CD4-positive, alpha-beta T cell treated with Interleukin-6 at 100 ng/mL for 8 hours (primary cell): ENCODE data around the gene PAPOLB.
A peak's percentile ranks its signal among the peaks of the same experiment; 100 is the strongest.

Experiments used
- DNase-seq: peaks from one replicate; pipeline ENCODE4 v3.0.0-alpha.2; 2020; ENCODE audit warnings: mixed read lengths, low spot score

PAPOLB gene

DNA sequence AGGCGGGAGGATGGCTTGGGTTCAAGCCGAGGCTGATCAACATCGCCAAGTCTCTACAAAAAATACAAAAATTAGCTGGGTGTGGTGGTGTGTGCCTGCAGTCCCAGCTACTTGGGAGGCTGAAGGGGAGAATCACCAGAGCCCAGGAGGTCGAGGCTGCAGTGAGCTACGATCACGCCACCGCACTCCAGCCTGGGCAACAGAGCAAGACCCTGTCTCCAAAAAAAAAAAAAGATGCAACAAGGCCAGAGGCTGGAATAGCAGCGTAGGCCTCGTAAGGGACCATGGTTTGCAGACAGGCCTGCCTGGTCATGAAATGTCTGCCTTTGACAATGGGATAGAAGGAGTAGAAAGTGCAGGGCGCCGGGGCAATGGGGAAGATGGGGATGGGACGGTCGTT lies 20.0 kb downstream of the PAPOLB start:
- no peak for DNase-seq

- no peak for DNase-seq
Observed at GRCh38 chr7:4841007-4841784, 20.6 kb downstream of the PAPOLB start.

DNA sequence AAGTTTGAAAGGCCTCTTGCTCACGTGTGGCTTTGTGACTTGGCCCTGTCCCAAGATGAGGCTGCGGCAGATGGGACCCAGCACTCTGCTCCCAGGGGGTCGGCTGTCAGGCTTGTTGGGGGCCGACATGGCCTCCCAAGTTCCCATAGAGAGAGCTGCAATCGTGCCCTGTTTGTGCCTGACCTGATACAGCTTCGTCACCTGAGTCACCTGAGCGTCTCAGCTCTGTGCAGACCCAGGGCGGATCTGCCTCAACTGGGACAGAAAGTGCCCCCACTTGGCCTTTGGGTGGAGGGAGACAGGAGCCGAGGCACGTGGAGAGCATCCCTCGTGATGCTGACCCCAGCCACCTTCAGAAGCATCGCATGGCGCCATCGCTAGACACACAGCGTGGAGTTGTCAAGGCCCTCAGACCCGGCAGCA lies 21.7 kb downstream of the PAPOLB start:
- DNase-seq = no peak

DNA sequence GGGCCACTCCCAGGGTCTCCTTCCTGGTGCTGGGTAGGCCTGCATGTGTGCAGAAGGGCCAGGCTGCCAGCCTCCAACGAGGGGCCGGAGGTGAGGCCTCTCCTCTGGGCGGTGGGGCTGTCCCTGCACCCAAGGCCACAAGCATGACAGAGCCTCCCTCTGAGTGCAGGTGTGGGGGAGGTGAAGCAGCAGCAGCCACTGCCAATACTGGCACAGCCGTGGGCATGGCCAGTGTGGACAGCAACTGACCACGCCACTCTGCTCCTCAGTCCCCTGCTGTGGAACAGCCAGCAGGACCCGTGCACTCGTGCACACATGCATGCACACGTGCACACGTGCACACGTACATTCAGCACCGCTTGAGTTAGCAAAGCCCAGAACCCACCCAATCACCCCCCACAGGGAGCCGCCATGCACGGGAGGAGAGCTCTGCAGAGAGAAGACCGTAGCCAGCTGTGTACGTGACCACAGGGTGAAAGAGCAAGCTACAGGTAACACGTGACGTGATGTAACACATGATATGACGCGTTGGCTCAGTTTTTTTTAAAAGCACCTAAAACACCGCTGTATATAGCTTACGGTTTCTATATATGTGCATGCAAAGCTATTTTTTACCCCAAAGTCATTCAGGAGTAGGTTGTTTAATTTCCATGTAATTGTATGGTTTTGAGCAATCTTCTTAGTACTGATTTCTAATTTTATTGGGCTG lies 23.1 kb downstream of the PAPOLB start:
- no peak for DNase-seq

DNA sequence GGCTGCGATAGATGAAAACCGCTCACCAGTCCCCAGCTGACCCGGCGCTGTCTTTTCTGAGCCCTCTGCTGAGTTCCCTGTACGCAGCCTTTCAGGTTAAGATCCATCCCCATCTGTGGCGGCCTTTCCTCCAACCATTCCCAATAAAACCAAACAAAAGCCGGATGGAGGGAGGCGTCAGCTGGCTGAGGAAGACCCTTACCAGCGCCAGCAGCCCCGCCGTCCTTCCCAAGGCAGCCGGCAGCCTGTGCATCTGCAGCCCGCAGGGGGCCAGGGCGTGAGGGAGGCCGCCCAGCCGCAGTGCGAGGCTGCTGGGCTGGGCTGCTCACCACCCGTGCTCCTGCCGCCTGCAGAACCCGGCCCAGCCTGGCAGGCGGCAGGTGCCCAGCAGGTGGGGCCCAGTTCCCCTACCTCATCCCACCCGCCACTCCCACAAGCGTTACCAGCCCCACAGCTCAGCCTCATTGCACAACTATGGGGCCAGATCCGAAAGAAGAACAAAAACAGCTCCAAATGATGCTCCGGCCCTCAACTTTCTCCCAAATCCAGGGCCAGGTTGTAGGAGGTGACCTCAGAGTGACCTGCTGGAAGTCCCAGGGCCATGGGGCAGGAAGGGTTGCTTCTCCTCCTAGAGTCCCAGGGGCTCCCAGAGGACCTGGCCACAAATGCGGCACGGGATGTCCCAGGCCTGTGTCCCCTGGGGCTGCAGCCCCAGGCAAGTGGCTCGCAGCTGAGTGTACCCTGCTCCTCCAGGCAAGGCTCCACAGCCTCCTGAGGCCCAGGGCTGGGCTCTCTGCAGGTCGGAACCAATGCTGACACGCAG lies 23.8 kb downstream of the PAPOLB start:
- DNase-seq = no peak

DNA sequence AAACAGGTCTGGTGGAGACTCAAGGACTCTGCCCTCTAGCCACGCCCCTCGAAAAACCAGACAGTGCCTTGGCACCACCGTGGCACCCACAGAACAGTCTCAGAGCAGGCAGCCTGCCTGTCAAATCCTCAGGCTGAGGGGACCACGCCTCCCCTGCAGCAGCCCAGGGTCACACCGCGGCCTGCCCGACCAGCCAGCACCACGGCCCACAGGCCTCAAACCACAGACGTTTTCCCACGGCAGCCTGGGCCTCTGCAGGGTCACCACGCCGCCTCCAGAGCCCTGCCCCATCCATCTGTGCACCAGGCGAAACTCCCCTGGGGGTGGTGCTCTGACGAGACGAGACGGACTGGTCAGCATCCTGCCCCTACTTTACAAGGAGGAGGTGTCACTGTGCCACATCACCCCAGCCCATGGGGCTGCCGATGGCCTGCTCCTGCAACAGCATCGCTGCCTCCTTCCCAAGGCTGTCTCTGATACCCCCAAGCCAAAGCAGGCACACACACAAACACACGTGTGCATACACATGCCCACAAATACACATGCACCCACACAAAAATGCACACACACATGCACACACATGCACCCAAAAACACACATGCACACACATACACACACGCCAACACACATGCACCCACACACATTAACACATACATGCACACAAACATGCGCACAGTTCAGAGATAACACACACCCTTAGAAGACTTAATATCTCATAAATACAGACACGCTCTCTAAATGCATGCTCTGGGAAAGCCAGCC lies 24.6 kb downstream of the PAPOLB start:
- no peak for DNase-seq

- DNase-seq = no peak
Observed at GRCh38 chr7:4836206-4836661, 25.6 kb downstream of the PAPOLB start.

DNA sequence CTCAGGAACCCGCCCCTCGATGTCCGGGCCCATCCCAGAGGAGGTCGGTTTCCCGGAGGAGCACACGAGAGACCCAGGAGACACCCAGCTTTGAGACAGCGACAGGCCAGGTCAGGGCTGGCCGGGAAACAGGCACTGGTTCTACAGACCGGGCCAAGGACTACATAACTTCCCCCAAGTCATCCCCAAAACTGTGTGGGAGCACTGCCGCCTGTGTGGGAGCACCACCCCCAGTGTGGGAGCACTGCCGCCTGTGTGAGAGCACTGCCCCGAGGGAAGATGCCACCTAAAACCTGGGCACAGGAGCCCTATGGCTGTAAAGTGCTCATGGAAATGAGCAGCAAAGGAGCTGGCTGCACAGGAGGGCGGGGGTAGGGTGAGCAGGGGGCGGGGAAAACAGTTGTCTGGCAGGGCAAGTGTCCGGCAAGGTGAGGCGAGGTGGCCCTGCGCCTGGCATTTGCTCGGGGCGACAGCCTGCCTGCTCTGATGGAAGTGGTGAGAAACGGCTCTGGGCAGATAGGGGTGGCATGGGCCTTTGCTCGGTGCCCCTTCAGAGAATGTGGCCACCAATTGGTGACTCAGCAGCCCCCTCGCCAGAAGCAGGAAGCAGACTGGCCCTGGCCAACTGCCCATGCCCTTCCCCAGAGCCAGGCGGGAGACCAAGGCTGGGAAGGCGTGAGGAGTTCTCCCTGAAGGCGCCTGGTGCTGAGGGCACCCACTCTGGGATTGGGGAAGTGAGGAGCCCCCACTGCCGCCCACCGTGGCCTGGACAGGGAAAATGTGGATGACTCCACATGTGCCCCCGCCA lies 26.2 kb downstream of the PAPOLB start:
- DNase-seq = no peak

DNA sequence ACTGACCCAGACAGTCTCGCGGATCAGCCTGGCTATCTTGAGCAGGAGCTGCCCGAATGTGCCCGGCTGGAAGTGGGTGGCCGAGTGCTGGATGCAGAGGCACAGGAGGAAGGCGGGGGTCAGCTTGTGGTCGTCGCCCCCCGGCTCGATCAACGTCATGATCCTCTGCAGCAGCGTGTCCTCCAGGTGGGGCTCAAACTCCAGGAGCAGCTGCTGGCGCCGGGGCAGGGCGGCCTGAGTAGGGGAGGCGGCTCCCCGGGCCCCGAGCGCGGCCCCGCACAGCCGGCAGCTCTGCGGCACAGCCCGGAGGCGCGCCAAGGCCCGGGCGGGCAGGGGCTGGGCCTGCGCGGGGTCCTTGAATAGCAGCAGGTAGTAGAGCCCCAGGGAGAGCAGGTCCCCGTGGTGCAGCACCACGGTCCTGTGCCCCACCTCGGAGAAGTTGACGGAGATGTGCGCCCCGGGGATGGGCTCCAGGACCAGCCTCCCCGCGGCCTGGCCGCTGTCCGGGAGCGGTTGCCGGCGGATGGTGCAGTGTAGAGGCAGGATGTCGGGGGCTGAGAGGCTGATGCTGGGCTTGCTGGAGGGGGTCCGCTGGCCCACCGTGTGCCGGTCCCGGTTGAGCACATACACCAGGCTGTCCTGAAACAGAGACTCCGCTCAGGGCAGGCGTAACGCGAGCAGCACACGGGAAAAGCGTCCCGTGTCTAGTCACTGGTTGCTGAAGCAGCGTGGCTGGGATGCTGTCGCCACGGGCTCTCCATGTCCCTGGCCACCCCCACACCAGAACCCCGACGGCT lies 27.0 kb downstream of the PAPOLB start:
- DNase-seq = no peak

DNA sequence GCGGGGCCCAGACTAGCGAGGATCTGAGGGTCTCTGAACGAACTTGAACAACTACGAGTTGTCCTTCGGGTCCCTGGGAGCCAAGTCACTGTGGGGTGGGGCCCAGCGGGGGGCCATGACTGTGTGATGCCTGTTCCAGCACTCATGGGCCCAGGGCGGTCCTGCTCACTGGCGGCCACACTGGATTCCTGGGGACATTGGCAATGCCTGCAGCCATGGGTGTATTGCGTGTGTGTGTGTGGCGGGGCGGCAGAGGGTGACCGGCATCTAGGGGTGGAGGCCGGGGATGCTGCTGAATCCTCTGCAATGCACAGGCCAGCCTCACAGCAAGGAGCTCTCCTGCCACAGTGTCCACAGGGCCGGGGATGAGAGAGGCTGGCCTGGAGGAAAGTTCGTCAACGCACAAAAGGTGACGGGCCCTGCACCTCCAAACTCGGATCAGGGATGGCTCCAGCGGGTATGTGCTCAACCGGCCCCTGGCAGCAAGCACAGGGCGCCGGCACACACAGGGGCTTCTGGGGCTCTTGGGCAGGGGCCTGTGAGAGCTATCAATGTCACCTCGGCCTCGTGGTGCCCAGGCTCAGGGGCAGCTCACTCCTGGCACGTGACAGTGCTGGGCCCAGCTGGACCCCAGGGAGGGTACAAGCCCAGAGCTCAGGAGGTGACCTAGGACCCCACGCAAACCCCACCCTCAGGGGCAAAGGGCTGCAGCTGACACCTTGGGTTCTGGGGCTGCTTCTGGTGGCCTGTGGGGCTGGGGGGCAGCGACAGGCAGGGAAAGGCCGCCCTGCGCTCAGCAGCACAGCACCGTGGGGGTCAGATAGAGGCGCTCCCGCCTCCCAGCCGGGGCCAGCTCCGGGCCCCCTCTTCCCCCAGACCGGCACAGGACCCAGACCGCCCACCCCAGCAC lies 27.9 kb downstream of the PAPOLB start:
- no peak for DNase-seq

DNA sequence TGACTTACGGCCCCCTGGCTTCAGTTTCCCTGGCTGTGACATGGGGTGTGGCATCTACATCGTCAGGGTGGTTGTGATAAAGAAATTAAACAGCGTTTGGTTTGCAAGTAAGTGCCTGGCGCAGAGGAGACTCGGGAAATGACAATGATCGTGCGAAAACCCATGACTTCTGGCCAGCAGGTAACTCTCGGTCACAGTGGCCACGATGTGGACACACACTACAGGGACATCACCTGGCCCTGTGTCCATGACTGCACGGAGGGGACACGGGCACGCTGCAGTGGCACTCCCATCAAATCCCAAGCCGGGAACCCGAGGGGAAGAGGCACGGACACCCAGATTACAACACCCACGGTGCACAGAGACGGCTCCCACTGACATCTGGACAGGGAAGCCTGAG lies 28.7 kb downstream of the PAPOLB start:
- no peak for DNase-seq

DNA sequence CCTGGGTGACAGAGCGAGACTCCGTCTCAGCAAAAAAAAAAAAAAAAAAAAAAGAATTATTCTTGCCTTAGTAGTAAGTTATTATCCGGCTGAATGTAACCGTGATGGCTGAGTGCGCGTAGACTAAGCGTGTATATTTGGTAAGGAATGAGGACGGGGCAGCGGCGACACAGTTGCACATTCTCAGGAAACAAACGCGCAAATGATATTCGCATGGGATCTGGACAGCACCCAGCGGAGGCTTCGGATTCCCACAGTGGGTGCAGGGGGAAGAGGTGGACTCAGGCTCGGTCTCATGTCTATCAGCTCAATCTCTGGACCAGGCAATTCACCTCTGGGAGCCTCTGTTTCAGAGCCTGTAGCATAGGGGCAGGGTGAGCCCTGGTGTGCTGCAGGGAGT lies 29.1 kb downstream of the PAPOLB start:
- no peak for DNase-seq

- no peak for DNase-seq
Observed at GRCh38 chr7:4831723-4832495, 29.9 kb downstream of the PAPOLB start.

DNA sequence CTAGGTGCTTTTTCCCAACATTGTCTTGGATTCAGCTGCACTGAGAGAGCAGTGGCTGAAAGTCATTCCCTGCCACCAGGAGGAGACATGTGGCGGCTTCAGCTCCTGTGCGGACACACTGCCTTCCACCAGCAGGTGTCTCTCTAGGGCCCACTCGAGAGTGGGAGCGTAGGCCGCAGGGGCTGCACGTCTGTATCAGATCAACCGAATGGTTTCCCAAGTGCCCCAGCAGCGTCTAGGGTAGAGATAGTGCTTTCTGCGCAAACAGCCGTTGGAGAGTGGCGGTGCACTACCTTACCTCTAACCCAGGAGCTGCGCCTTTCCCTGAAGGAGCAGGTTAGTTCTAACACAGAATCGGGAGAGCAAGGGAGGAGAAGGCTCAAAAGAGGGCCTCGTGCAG lies 31.7 kb downstream of the PAPOLB start:
- peak; percentile 55 for DNase-seq

DNA sequence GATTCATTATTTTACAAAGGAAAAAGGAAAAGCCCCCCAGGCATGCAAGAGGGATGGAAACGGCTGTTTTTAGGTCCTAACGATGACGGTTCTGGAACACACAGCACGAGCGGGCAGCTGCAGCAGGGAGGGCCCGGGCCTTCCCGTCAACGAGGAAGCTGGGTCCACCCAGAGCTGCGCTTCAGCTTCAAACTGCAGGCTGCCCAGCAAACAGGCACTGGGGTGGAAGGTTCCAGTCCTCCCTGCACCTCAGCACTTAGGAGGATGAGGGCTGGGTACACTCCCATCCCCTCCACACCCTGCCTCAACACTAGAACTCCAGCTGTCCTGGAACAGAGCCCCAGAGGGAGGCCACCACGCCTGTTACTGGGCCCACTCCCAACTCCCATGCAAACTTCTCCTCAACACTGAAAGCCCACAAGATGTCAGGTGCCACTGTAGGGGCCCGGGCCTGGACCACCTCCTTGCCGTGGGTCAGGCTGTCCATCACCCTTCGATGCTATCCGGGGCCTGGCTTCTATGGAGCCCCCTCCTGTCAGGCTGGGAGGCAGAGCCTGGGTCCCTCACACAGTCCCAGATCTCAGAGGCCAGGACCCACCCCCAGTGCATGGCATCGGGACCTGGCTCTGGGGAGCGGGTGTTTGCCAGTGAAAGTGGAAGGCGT lies 33.0 kb downstream of the PAPOLB start:
- no peak for DNase-seq

DNA sequence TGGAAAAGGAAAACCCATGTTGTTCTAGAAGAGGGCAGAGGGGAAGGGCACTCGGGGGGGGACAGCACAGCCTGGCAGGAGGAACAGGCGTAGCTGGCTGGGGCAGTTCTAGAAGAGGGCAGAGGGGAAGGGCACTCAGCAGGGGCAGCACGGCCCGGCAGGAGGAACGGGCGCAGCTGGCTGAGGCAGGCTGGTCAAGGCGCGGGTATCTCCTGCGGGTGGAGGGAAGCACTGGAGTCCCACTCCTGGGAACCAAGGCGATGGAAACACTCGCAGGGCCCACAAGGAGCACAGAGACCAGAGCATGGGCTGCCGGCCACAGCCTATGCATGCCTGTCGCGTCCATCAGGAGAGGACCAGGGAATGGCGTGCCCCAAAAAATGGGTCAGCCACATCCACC lies 36.7 kb downstream of the PAPOLB start:
- DNase-seq = no peak

GRCh38 chr7:4824120-4824775 lies 37.6 kb downstream of the PAPOLB start:
- DNase-seq = no peak
